GM21737 (cell line): Measurements from ENCODE around the gene HUNK.
"Not testable (repeated sequence)": the region's sequence is repeated elsewhere in the genome, so short reads cannot be mapped to it uniquely, and the experiment has no call there.

Experiments
- ATAC-seq: cut with Tn5 transposase; IDR thresholded peaks from one replicate; pipeline ENCODE4 v1.9.1; 2021; ENCODE audit warnings: mild to moderate bottlenecking, moderate library complexity; ENCODE audit not compliant: unreplicated experiment

HUNK gene

DNA sequence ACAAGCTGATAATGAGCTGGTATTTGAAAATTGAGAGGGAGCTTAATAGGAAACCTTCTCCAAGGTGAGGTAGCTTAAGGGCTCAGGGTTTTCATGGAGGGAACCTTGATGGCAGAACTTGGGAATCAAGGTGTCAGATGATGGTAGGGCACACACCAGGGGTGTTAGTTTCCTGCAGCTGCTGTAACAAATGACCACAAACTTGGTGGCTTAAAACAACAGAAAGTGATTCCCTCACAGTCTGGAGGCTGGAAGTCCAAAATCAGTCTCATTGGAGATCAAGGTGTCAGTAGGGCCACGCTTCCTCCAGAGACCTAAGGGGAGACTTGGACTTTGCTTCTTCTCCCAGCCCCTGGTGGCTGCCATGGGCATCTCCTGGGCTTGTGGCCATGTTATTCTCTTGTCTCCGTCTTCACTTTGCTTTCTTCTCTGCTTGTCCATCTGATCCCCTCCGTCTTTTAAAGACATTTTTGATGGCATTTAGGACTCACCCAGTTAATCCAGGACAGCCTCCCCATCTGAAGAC, 45.5 kb downstream of the HUNK start:
- no peak for ATAC-seq

- no peak for ATAC-seq
These were observed 47.5 kb downstream of the HUNK start for GRCh38 chr21:31920275-31920674.

GRCh38 chr21:31921079-31921478, 48.3 kb downstream of the HUNK start:
- no peak for ATAC-seq

GRCh38 chr21:31922881-31923280, 50.1 kb downstream of the HUNK start:
- no peak for ATAC-seq

DNA sequence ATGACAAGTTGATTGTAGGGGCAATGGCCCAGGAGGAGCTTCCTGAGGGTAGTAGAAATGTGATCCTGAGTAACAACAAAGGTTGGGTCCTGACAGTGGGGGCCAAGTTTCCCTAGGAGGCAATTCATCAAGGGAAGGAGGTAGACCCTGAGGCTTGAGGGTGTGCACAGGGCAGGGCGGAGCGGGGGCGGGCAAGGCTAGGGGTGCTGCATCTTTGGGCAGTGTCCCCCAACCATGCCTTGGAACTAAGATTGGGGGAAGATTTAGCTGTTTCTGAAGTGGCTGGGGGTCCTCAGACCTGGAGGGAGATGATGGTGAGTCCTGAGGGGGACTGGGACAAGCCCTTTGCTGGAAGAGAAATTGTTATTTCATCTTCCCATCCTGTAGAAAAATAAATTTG, 50.9 kb downstream of the HUNK start:
- no peak for ATAC-seq

DNA sequence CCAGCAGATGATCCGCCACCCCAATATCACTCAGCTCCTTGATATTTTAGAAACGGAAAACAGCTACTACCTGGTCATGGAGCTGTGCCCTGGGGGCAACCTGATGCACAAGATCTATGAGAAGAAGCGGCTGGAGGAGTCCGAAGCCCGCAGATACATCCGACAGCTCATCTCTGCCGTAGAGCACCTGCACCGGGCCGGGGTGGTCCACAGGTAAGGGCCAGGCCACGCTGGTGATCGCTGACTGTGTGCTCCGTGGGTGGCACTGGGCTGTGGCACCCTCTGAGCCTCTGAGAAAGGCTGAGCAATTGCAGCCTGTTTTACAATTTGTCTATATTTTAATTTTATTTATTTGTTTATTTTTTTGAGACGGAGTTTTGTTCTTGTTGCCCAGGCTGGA, 51.7 kb downstream of the HUNK start:
- ATAC-seq = no peak

DNA sequence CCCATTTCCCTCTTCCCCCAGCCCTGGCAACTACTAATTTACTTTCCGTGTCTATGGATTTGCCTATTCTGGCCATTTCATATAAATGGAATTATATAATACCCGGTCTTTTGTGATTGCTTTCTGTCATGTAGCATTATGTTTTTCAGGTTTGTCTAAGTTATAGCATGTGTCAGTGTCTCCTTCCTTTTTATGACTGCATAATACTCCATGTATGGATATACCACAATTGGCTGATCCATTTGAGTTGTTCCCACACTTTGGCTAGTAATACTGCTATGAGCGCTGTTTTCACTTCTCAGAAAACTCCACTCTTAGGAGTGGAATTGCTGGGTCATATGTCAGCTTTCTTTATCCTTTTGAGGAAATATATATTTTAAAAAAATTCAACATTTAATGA, 53.7 kb downstream of the HUNK start:
- ATAC-seq = no peak

- no peak for ATAC-seq
These were observed 55.0 kb downstream of the HUNK start for GRCh38 chr21:31927689-31928353.

GRCh38 chr21:31928656-31929055, 55.8 kb downstream of the HUNK start:
- no peak for ATAC-seq

- no peak for ATAC-seq
These were observed 56.7 kb downstream of the HUNK start for GRCh38 chr21:31929548-31929947.

- ATAC-seq = no peak
These were observed 57.2 kb downstream of the HUNK start for GRCh38 chr21:31930001-31930400.

GRCh38 chr21:31931644-31932469, 59.0 kb downstream of the HUNK start:
- ATAC-seq = no peak

DNA sequence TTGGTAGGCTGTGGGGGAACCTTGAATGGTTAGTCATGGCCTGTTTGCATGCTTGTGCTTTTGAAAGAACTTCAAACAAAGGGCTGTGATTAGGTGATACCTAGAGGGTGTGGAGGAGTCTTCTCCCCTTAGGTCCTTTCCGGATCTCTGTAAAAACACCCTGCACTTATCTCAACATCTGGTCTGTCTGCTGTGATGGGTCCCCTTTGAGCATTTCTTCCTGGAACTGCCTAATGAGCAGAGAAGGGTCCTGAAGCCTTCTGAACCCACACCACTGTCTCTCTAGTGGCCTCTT, 59.6 kb downstream of the HUNK start:
- no peak for ATAC-seq

DNA sequence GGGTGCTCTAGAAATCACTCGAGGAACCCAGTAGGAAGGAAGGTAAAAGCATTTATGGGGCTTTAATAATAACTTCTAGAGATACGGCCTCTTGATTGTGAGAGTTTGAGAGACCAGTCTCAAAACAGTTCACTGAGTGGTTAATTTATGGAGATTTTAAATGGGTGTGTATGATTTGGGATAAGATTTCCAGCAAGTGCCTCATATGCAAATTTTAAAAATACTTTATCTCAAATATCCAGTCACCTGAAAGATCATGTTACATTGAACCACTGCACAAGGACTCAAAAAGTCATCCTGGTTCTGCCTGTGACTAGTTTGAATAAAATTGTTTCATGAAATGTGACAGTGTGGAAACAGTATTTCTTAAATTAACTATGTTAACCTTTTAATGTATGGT, 64.5 kb downstream of the HUNK start:
- no peak for ATAC-seq

DNA sequence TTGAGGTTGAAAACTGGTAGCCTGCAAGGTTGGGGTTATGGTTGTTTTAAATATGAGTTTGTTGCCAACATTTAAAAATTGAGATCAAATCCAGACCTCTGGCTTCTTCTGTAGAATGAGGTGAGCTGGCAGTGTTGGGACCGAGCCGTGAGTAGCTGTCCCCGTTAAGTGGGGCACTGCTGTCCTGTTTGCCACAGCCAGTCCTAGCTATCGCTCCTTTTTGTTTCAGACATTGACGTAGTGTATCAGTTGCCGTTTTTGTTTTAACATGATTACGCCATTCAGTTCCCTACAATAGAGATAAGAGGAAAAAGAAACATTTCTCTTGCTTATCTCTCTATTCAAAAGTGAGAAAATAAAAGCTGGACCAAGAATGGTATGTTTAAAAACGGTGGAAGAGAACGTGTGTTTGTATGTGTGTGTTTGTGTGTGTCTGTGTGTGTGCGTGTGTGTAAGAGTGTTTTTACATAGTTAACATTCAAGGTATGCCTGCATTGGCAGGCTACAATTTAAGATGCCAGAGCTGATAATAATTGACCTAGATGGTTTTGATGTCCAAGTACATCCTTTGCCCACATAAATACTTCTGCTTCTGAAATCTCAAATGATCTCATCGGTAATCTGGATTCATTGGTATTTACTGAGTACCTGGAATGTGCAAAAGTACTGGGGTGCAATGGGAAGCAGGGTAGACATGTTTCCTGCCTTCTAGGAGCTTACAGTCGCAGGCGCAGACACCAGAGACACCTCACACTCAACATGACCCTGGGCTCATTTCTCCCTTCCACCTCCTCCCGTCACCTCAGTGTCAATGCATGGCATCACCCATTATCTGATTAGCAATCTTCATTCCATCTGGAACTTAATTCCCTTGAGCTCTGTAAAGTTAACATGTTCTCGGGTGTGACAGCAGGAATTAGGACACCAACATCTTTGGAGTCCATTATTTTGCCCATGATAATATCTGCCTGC, 65.8 kb downstream of the HUNK start:
- ATAC-seq = no peak

- ATAC-seq = no peak
These were observed 68.9 kb downstream of the HUNK start for GRCh38 chr21:31941694-31942093.

- no peak for ATAC-seq
These were observed 70.7 kb downstream of the HUNK start for GRCh38 chr21:31943561-31943960.

- ATAC-seq = no peak
These were observed 72.3 kb downstream of the HUNK start for GRCh38 chr21:31945141-31945540.

GRCh38 chr21:31945546-31945945, 72.7 kb downstream of the HUNK start:
- ATAC-seq = no peak

DNA sequence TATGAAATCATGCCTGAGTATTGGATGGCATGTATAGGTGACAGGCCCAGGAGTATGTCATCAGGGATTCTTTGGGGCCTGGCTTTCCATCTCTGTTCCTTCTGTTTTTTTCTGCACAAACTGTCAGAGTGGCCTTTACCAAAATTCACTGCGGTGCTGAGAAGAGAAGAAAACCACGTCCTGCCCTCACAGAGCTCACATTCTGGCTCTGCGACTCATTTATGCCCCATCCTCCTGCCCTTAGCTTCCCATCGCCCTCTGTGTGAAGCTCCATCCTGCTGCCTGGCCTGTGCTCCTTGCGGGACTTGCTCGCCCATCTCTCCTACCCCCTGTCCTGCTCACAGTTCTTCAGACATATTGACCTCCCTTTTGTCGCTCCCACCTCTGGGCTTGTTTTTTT, 73.4 kb downstream of the HUNK start:
- ATAC-seq = no peak

DNA sequence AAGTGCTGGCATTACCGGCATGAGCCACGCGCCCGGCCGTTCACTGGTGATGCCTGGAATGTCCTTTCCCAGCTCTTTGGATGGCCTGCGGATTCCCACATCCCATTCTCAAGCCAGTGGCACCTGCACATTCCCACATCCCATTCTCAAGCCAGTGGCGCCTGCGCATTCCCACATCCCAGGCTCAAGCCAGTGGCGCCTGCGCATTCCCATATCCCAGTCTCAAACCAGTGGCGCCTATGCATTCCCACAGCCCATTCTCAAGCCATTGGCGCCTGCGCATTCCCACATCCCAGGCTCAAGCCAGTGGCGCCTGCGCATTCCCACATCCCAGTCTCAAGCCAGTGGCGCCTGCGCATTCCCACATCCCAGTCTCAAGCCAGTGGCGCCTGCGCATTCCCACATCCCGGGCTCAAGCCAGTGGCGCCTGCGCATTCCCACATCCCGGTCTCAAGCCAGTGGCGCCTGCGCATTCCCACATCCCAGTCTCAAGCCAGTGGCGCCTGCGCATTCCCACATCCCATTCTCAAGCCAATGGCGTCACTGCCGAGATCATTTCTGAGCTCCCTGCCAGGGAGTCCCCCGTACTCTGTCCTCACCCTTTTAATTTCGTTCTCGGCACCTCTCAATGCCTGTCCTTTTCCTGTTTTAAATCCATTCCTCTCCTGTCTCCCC, 74.2 kb downstream of the HUNK start:
- not testable (repeated sequence) for ATAC-seq
